PC-3 (cell line): ENCODE measurements around the gene LTBP3. TPM values are rescaled to one million over a fixed set of nuclear protein-coding genes. Genes with fewer than 3 reads are reported as not detected.

Experiments used
- ATAC-seq: fragments of 200-7000 bp; cut with Tn5 transposase; 2 replicates; pipeline ENCODE4 v1.9.1; 2020; ENCODE audit warnings: mild to moderate bottlenecking, moderate library complexity
- BruUV-seq: library from RNA; stranded (reverse); fragments of 400-500 nt; replicated peaks from 2 replicates; lab custom pipeline; 2021; lab: Mats Ljungman, UMichigan
- CTCF ChIA-PET: fragments of 300-600 bp; sonication (Branson Sonifier 250); formaldehyde crosslinking; loops from one replicate; lab custom pipeline; 2022; ENCODE audit warnings: antibody characterized with exemption; lab: Charles Lee
- POLR2A ChIA-PET: fragments of 300-600 bp; sonication (Branson Sonifier 250); formaldehyde crosslinking; loops from one replicate; lab custom pipeline; 2022; ENCODE audit warnings: antibody characterized with exemption; ENCODE audit not compliant: unreplicated experiment; lab: Charles Lee
- DNase-seq: peaks from one replicate; pipeline ENCODE4 v3.0.0-alpha.2; 2015
- H2AFZ ChIP-seq: fragments of 300-600 bp; sonication (generic); 2 replicates; pipeline ENCODE4 v1.6.0; 2016; ENCODE audit warnings: antibody characterized with exemption, low read length
- H3F3A ChIP-seq: fragments of 300-600 bp; sonication (generic); one replicate; pipeline ENCODE4 v1.6.0; 2017; ENCODE audit warnings: antibody characterized with exemption, low read length, control low read depth, mild to moderate bottlenecking; ENCODE audit not compliant: unreplicated experiment
- H3K27ac ChIP-seq: fragments of 300-600 bp; sonication (generic); 2 replicates; pipeline ENCODE4 v1.5.1; 2016; ENCODE audit warnings: mild to moderate bottlenecking, low read length
- H3K27me3 ChIP-seq: fragments of 300-600 bp; sonication (generic); 2 replicates; pipeline ENCODE4 v1.6.1; 2016; ENCODE audit warnings: low read length, mixed read lengths
- H3K36me3 ChIP-seq: fragments of 300-600 bp; sonication (generic); 2 replicates; pipeline ENCODE4 v1.6.1; 2016; ENCODE audit warnings: low read depth, mixed run types, low read length, mixed read lengths
- H3K4me1 ChIP-seq: fragments of 300-600 bp; sonication (generic); 2 replicates; pipeline ENCODE4 v1.5.1; 2016; ENCODE audit warnings: low read length; ENCODE audit not compliant: insufficient read depth
- H3K4me2 ChIP-seq: fragments of 300-600 bp; sonication (generic); 2 replicates; pipeline ENCODE4 v1.6.0; 2016; ENCODE audit warnings: low read length
- H3K4me3 ChIP-seq: fragments of 300-600 bp; sonication (generic); 2 replicates; pipeline ENCODE4 v1.5.1; 2016; ENCODE audit warnings: mild to moderate bottlenecking, low read length, mixed read lengths
- H3K79me2 ChIP-seq: fragments of 300-600 bp; sonication (generic); 2 replicates; pipeline ENCODE4 v1.6.1; 2017; ENCODE audit warnings: low read length, mixed read lengths
- H3K9ac ChIP-seq: fragments of 300-600 bp; sonication (generic); 2 replicates; pipeline ENCODE4 v1.6.0; 2016; ENCODE audit warnings: mild to moderate bottlenecking, low read length
- H3K9me2 ChIP-seq: fragments of 300-600 bp; sonication (generic); replicated peaks from 2 replicates; pipeline ENCODE4 v1.6.1; 2016; ENCODE audit warnings: mixed run types, low read length, mixed read lengths
- H3K9me3 ChIP-seq: fragments of 300-600 bp; sonication (generic); 2 replicates; pipeline ENCODE4 v1.6.1; 2016; ENCODE audit warnings: low read length, mixed read lengths
- H4K20me1 ChIP-seq: fragments of 300-600 bp; sonication (generic); 2 replicates; pipeline ENCODE4 v1.6.1; 2016; ENCODE audit warnings: low read length, mixed read lengths
- EZH2 ChIP-seq: fragments of 300-600 bp; sonication (generic); IDR thresholded peaks from one replicate; pipeline ENCODE4 v1.6.1; 2017; ENCODE audit warnings: antibody characterized with exemption, mild to moderate bottlenecking, low read length; ENCODE audit not compliant: unreplicated experiment
- EZH2phosphoT487 ChIP-seq: fragments of 300-600 bp; sonication (generic); IDR thresholded peaks from 2 replicates; pipeline ENCODE4 v1.6.1; 2018; ENCODE audit warnings: mild to moderate bottlenecking, antibody characterized with exemption, low read length, borderline replicate concordance
- intact Hi-C: fragments of 100-400 bp; cut with micrococcal nuclease; formaldehyde crosslinking; loops from 2 replicates; pipeline ENCODE4 v1.9.0; 2023
- total RNA-seq: library from RNA; depleted of rRNA; stranded (reverse); fragments of >200 nt; gene quantifications from 2 replicates; pipeline ENCODE4 v1.2.3, GENCODE V29; 2014
- TF ChIP-seq, protein P1 (sequence below): fragments of 300-600 bp; sonication (generic); conservative IDR thresholded peaks from 2 replicates; pipeline ENCODE4 v1.5.1; 2017; ENCODE audit warnings: antibody characterized with exemption, low read depth, mild to moderate bottlenecking, low read length

The LTBP3 gene
- total RNA-seq, 1 experiment from 2014 or later: 197 TPM

DNA sequence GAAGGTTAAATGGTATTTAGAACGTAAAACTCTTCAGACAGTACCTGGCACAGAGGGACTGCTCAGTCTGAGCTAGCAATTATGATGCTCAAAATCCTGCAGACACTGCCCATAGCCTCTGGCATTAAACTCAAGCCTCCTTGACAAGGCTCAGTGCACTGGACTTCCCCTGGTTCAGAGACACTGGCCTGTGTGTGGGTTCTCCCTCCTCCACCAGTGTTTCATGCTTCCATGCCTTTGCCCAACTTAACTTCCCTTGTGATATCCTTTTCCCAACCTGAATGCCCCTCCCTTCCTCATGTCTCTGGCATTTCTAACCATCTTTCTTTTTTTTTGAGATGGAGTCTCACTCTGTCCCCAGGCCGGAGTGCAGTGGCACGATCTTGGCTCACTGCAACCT, 9.1 kb downstream of the LTBP3 start:
- ChIA-PET CTCF (no interaction called here), POLR2A (no interaction called here)
- Histone ChIP-seq H3K4me1 (peaks cover 25% of the 10 kb centered on the region), H2AFZ (no peak overlapping the region), H3K27ac (no peak overlapping the region), H3K36me3 (peaks cover 11% of the 10 kb centered on the region; the same call in 1 of the 2 replicates), H3K9ac (no peak overlapping the region), H3K27me3 (no peaks in the 10 kb centered on the region), H3F3A (no peaks in the 10 kb centered on the region), H3K4me3 (no peak overlapping the region), H3K9me2 (no peaks in the 10 kb centered on the region), H3K9me3 (no peaks in the 10 kb centered on the region), H3K79me2 (0 out of 2 replicates have a peak, but pooled peaks cover under 1% of the 10 kb centered on the region), H4K20me1 (no peaks in the 10 kb centered on the region), H3K4me2 (no peak overlapping the region)
- ATAC-seq (no peak), DNase-seq (no peak)
- intact Hi-C loops: loop anchor here (10.0 kb wide), 1 partner anchor 66 kb away; the partner anchor contains the start of genes MAP3K11 and PCNX3
- no TSS peak for BruUV-seq
- TF ChIP-seq EZH2 (no peak), EZH2phosphoT487 (no peak)
- TF ChIP-seq, protein P1, sequence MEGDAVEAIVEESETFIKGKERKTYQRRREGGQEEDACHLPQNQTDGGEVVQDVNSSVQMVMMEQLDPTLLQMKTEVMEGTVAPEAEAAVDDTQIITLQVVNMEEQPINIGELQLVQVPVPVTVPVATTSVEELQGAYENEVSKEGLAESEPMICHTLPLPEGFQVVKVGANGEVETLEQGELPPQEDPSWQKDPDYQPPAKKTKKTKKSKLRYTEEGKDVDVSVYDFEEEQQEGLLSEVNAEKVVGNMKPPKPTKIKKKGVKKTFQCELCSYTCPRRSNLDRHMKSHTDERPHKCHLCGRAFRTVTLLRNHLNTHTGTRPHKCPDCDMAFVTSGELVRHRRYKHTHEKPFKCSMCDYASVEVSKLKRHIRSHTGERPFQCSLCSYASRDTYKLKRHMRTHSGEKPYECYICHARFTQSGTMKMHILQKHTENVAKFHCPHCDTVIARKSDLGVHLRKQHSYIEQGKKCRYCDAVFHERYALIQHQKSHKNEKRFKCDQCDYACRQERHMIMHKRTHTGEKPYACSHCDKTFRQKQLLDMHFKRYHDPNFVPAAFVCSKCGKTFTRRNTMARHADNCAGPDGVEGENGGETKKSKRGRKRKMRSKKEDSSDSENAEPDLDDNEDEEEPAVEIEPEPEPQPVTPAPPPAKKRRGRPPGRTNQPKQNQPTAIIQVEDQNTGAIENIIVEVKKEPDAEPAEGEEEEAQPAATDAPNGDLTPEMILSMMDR: no peak

DNA sequence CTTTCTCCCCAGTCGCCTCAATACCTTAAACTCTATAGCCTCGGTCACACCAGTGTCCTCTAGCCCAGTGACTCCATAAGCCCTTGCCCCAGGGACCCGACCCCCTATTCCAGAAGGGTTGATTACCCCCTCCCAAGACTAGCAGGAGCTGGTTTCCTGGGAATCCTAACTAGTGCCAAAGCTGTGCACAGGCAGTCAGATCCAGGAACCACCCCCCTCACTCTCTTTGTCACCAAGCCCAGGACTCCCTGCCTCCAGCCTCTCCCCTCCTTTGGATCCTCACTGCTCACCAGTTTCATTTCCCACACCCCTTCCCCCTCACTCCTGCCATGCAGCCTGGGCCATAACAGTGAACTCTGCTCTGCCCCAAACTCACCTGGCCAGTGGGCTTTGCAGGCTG, 9.8 kb downstream of the LTBP3 start:
- peaks cover 25% of the 10 kb centered on the region for H3K4me1 ChIP-seq
- ChIA-PET CTCF (no interaction called here), POLR2A (no interaction called here)
- TF ChIP-seq EZH2: no peak
- TF ChIP-seq, protein P1: no peak
- no peak for TF ChIP-seq EZH2phosphoT487
- intact Hi-C loops: loop anchor here (10.0 kb wide), 1 partner anchor 66 kb away; the partner anchor contains the start of genes MAP3K11 and PCNX3
- no peak overlapping the region for H3K27ac ChIP-seq
- ATAC-seq (no peak), DNase-seq (no peak)
- H4K20me1 ChIP-seq: no peaks in the 10 kb centered on the region
- no peaks in the 10 kb centered on the region for H3K9me3 ChIP-seq
- H3K9me2 ChIP-seq: no peaks in the 10 kb centered on the region
- no peak overlapping the region for H3K9ac ChIP-seq
- H3F3A ChIP-seq: no peaks in the 10 kb centered on the region
- peaks cover 11% of the 10 kb centered on the region; the same call in 1 of the 2 replicates for H3K36me3 ChIP-seq
- no TSS peak for BruUV-seq
- H3K79me2 ChIP-seq: no peaks in the 10 kb centered on the region
- H3K27me3 ChIP-seq: no peaks in the 10 kb centered on the region
- H3K4me3 ChIP-seq: no peak overlapping the region
- H2AFZ ChIP-seq: no peak overlapping the region
- H3K4me2 ChIP-seq: no peak overlapping the region

DNA sequence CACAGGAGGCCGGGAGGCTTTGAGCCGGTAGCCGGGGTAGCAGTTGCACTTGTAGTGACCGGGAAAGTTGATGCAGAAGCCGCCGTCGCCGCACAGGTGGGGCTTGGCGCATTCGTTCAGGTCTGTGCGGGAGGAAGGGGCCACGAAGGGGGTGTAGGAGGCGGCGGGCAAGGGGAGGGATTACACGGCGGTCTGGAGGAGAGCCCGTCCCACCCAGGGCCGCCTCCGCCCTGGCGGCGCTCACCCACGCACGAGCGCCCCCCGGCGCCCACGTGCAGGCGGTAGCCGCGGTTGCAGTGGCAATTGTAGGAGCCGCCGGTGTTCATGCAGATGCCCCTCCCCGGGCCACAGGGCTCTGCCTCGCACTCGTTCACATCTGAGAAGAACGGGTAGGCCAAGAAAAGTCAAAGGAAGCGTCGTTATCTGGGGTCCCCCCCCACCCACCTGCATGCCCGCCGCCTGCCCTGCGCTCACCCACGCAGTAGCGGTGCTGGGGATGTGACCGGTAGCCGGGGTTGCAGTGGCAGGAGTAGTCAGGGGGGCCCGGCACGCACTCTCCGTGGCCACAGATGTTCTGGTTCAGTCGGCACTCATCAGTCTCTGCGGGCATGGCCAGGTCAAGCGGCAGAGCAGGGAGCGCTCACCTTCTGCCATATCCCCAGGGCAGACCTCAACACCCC, 10.6 kb downstream of the LTBP3 start:
- no peak overlapping the region for H2AFZ ChIP-seq
- intact Hi-C loops: loop anchor here (10.0 kb wide), 1 partner anchor 67 kb away; the partner anchor contains the start of genes MAP3K11 and PCNX3
- BruUV-seq: no TSS peak
- ChIA-PET CTCF (no interaction called here), POLR2A (interaction anchor here (0.5 kb wide), 1 partner anchor 271 kb away, joined by 3 read pairs; no protein-coding TSS in a partner anchor)
- ATAC-seq: no peak
- no peak for DNase-seq
- TF ChIP-seq, protein P1: no peak
- TF ChIP-seq EZH2: no peak
- TF ChIP-seq EZH2phosphoT487: no peak
- no peaks in the 10 kb centered on the region for H3K79me2 ChIP-seq
- peaks cover 11% of the 10 kb centered on the region; the same call in 1 of the 2 replicates for H3K36me3 ChIP-seq
- no peaks in the 10 kb centered on the region for H3K27me3 ChIP-seq
- H3K9ac ChIP-seq: no peak overlapping the region
- no peaks in the 10 kb centered on the region for H3K9me3 ChIP-seq
- H3K4me2 ChIP-seq: no peak overlapping the region
- H3K4me1 ChIP-seq: peaks cover 25% of the 10 kb centered on the region
- no peak overlapping the region for H3K4me3 ChIP-seq
- no peaks in the 10 kb centered on the region for H4K20me1 ChIP-seq
- H3F3A ChIP-seq: no peaks in the 10 kb centered on the region
- no peak overlapping the region for H3K27ac ChIP-seq
- no peaks in the 10 kb centered on the region for H3K9me2 ChIP-seq
